NCI-H146 treated with DMSO at 0.1 percent for 48 hours (cell line): ENCODE measurements around the gene ASPSCR1.

Experiments
- DNase-seq: peaks from one replicate; lab custom pipeline; 2025; ENCODE audit not compliant: unreplicated experiment; lab: John Stamatoyannopoulos, UW

ASPSCR1 gene

DNA sequence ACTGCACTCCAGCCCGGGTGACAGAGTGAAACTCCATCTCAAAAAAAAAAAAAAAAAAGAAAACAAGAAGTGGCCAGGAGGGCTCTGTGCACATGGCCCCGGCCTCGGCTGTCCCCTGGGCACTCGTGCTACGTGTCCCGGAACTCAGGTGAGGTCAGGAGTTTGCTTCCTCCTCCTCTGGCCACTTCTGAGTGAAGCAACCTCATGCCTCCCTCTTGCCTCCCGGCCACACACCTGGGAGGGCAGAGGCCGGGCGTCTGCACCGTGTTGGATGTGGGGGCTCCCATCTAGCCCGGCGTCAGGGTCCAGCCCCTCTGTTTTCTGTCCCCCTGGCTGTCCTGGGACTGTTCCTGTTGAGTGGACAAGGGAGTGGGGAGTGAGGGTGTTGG, 22.2 kb downstream of the ASPSCR1 start:
- no peak for DNase-seq

DNA sequence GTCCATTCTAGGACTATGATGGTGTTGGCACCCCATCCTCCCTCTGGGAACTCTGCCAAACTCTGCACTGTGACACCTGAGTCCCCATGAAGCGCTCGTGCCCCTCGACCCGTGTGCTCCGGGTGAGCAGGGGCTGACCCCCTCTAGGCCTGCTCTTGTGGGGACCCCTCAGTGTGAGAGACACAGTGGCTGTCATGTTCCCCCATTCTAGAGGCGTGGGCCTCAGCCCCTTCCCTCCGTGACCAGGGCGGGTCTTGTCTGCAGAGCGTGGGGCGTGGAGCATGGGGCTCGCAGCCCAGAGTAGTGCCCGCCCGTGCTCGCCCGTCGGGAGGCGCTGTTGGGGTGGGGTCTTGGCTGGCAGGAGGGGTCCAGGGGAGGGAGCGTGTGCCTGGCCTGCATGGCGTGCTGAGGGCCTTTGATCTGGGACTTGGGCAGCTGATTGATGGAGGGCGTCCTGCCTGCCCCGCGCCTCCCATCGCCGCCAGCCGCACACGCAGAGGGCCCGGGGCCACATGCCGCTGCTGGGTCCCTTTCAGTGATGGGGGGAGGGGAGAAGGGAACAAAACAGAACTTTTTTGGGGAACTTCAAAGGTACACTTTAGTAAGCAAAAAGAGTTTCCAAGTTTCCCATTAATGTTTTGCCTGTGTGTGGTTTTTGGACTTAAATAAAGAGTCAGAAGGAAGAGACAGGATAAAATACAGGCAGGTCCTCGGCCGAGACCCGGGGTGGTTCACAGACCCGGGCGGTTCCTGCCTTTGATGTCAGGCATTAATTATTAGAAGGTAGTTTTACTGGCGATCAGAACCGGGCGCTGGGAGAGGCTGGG, 22.8 kb downstream of the ASPSCR1 start:
- DNase-seq, result no peak

GRCh38 chr17:82000803-82001570, 23.6 kb downstream of the ASPSCR1 start:
- DNase-seq, result no peak

DNA sequence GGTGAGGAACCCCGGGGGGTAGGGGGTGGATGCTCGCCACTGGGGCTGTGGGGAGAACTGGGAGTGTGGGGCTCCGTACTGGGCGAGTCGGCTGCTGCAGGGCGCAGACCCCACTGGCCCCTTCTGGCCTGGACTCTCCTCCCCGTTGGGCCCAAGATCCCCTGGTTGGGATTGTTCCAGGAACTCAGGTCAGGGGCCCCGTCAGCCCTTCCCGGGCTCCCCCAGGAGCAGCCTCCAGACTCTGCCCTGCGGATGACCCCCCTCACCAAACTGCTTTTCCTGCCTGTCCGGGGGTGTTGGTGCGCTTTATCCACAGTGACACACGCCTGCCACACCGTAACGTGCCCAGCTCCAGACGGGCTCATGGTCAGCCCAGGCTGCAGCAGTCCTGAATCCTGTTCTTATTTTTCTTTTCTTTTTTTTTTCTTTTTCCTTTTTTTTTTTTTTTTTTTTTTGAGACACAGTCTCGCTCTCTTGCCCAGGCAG, 24.2 kb downstream of the ASPSCR1 start:
- DNase-seq, result no peak

DNA sequence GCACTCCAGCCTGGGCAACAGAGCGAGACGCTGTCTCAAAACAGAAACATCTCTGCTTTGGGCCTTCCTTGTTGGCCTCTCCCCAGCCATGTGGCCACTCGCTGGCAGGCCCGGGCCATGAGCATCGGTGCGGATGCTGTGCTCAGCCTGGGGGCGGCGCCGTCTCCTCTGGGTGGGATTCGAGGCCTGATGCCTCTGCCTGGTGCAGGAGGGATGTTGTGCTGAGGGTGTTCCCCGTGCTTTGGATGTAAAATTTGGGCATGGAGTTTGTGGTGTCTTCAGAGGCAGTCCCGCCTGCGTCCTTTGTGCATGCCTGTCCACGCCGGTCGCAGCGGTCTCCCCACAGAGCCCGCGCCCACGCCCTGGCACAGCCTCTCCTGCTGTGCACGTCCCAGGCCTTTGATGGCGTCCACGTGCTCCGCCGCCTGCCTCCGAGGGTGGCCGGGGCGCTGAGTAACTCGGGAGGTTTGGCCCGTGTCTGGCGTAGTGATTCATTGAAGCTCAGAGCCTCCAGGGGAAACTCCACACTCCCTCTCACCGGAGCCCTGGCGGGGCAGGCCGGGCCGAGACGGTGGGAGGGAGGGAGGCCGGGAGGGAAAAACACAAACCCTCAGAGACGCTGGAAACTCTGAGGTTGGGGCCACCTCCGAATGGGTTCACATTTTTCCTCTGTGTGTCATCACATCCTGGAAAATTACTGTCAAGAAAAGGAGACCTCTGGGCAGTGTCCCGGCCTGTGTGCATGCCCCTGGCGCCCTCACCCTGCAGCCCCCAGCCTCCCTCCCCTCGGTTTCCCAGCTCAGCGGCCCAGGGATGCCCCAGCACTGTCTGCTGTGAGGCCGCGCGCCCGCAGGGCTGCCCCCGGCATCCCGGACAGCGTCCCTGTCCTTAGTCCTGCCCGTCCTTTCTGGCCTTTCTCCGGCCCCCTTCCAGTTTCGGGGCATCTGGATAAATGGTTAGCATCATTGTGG, 26.3 kb downstream of the ASPSCR1 start:
- DNase-seq, result no peak

- no peak for DNase-seq
Observed at GRCh38 chr17:82004517-82005455, 27.4 kb downstream of the ASPSCR1 start.

GRCh38 chr17:82005701-82006348, 28.4 kb downstream of the ASPSCR1 start:
- no peak for DNase-seq

- DNase-seq, result no peak
Observed at GRCh38 chr17:82006468-82007227, 29.2 kb downstream of the ASPSCR1 start.

- no peak for DNase-seq
Observed at GRCh38 chr17:82007228-82007494, 29.7 kb downstream of the ASPSCR1 start.

- DNase-seq, result no peak
Observed at GRCh38 chr17:82007495-82008257, 30.2 kb downstream of the ASPSCR1 start.

GRCh38 chr17:82008258-82008940, 31.0 kb downstream of the ASPSCR1 start:
- no peak for DNase-seq

DNA sequence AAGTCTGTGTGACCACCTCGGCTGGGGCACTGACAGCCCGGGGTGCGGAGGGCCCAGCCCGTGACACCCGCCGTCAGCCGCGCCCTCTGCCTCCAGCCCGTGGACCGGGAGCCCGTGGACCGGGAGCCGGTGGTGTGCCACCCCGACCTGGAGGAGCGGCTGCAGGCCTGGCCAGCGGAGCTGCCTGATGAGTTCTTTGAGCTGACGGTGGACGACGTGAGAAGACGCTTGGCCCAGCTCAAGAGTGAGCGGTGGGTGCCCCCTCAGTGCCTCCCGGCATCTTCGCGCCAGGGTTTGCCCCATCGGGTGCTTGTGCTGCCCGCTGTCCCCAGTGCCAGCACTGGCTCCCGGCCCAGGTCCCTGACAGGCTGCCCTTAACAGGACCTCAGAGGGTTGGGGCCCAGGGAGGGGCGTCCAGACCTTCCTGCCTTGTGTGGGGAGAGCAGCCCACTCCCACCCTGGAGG, 31.5 kb downstream of the ASPSCR1 start:
- no peak for DNase-seq

DNA sequence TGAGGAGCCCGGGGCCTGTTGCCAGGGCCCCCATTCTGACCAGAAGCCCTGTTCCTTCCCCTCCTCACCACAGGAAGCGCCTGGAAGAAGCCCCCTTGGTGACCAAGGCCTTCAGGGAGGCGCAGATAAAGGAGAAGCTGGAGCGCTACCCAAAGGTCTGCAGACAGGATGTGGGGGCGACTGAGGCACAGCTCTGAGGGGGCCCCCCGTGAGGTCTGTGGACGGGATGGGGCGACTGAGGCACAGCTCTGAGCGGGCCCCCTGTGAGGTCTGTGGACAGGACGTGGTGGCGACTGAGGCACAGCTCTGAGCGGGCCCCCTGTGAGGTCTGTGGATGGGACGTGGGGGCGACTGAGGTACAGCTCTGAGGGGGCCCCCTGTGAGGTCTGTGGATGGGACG, 32.0 kb downstream of the ASPSCR1 start:
- DNase-seq, result no peak

DNA sequence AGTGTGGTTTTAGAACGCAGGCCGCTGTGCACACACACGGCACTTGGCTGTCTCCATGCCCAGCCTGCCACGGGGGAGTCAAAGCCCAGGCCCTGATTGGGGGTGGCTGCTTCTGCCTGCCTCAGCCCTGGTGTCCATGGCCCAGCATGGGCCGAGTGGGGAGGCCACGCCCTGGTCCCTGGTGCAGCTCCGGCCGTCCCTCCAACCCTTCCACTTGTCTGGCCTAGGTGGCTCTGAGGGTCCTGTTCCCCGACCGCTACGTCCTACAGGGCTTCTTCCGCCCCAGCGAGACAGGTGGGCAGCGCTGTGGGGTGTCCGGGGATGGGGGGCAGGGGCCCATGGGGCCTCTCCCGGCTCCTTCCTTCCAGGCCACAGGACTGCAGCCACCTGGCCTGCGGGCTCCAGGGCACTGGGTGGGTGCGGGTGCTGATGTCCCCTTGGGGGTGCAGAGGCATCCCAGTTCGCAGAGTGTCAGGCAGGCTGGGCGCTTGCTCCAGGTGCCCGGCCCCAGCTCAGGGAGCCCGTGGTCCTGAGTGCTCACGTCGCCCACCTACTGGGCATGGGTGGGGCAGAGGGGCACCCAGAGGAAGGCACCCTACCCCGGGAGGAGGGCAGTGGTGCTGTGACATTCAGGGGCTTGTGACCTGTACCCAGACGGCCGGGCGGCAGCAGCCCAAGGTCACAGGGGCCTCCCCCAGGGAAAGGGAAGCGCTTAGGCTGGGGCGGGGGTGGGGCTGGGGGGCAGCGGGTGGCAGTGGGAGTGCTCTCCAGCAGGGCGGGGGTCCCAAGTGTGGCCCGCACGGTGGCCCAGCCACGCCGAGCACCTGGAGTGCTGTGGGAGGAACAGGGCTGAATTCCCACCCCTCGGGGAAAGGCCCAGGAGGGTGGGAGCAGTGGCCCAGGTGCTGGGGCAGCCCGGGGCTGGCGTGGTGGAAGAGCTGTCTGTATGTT, 33.4 kb downstream of the ASPSCR1 start:
- DNase-seq, result no peak

GRCh38 chr17:82011617-82012187, 34.3 kb downstream of the ASPSCR1 start:
- no peak for DNase-seq

DNA sequence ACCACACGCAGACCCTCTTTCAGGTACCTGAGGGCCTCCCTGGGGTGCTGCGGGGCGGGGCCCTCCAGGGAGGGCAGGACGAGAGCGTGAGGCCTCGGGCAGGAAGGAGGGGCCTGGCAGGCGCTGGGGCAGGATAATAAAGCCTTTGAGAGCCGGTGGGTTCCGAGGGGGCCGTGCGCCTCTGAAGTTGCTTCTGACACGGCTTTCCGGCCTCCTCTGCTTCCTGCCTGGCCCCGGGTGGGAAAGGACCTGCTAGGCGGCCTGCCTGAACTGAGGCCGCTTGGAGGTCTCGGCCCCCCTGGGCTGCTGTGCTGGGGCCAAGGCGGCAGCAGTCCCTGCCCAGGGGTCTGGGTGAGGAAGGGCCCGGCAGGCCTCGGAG, 34.8 kb downstream of the ASPSCR1 start:
- DNase-seq, result no peak
